ENCODE measurements around the gene RPS18.
A peak's percentile ranks its signal among the peaks of the same experiment; 100 is the strongest.

The RPS18 gene

GRCh38 chr6:33276864-33277662 is 5.2 kb downstream of the RPS18 start, which contains the start of gene B3GALT4:
TSS of gene B3GALT4 (plus strand) at chr6:33277123. CDS start at chr6:33277420, 297 bp downstream.
- in situ Hi-C loops (cut with MboI; ENCODE audit: low pct_unique_long_range_greater_than_20kb, low sequenced_read_pairs, unreplicated experiment), result no loop called here
- TF ChIP-seq CTCF (IDR thresholded peaks at IDR 0.05; ENCODE audit: extremely low read depth, insufficient read depth, missing control alignments), result peak; percentile 52
- peak; percentile 88 for DNase-seq (ENCODE audit: low spot score)

GRCh38 chr6:33277663-33278391 is 6.0 kb downstream of the RPS18 start:
- in situ Hi-C loops (cut with MboI; ENCODE audit: low pct_unique_long_range_greater_than_20kb, low sequenced_read_pairs, unreplicated experiment), result no loop called here
- TF ChIP-seq CTCF (IDR thresholded peaks at IDR 0.05; ENCODE audit: extremely low read depth, insufficient read depth, missing control alignments), result no peak
- DNase-seq (ENCODE audit: low spot score), result peak; percentile 55

- in situ Hi-C loops (cut with MboI; ENCODE audit: low pct_unique_long_range_greater_than_20kb, low sequenced_read_pairs, unreplicated experiment), result no loop called here
- DNase-seq (ENCODE audit: low spot score), result no peak
- TF ChIP-seq CTCF (IDR thresholded peaks at IDR 0.05; ENCODE audit: extremely low read depth, insufficient read depth, missing control alignments), result no peak
These were observed 6.5 kb downstream of the RPS18 start for GRCh38 chr6:33278392-33278741.

- in situ Hi-C loops (cut with MboI; ENCODE audit: low pct_unique_long_range_greater_than_20kb, low sequenced_read_pairs, unreplicated experiment), result no loop called here
- no peak for TF ChIP-seq CTCF (IDR thresholded peaks at IDR 0.05; ENCODE audit: extremely low read depth, insufficient read depth, missing control alignments)
These were observed 6.9 kb downstream of the RPS18 start for GRCh38 chr6:33278810-33279209.

GRCh38 chr6:33279257-33279695 is 7.4 kb downstream of the RPS18 start:
- DNase-seq (ENCODE audit: low spot score), result no peak
- in situ Hi-C loops (cut with MboI; ENCODE audit: low pct_unique_long_range_greater_than_20kb, low sequenced_read_pairs, unreplicated experiment), result no loop called here
- no peak for TF ChIP-seq CTCF (IDR thresholded peaks at IDR 0.05; ENCODE audit: extremely low read depth, insufficient read depth, missing control alignments)

More at GRCh38 chr6:33278810-33279209, 6.9 kb downstream of the RPS18 start:
- DNase-seq (ENCODE audit: low spot score), result no peak

GRCh38 chr6:33279971-33280511 is 8.2 kb downstream of the RPS18 start:
- in situ Hi-C loops (cut with MboI; ENCODE audit: low pct_unique_long_range_greater_than_20kb, low sequenced_read_pairs, unreplicated experiment), result no loop called here
- DNase-seq (ENCODE audit: low spot score), result no peak
- TF ChIP-seq CTCF (IDR thresholded peaks at IDR 0.05; ENCODE audit: extremely low read depth, insufficient read depth, missing control alignments), result peak; percentile 42
